ENCODE results near the gene ABHD6. TPM values are rescaled to one million over a fixed set of nuclear protein-coding genes. Genes with fewer than 3 reads are reported as not detected.

The ABHD6 gene
- total and polyA plus RNA-seq, 2 experiments from 2014 or later: 24.6 to 25.1 TPM

DNA sequence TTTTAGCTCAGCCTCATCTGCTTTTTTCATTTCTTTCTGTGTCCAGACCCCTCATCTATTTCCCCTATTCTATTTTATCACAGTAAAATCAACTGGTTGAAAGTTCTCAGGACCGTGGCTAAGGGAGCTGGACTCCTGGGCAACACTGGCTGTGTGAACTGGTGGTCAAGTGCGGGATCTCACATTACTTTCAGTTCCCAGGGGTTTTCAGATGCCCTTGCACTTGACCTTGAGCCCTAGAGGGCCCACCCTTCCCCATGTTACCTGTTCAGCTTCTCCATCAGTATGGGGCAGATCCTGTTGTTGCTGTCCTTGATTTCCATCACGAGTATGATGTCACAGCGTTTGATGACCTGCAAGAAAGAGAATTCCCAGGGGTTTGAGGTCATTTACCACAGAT is 29.6 kb upstream of the ABHD6 start:
- no peaks in the 10 kb centered on the region for H4K20me1 ChIP-seq (ENCODE audit: insufficient read depth, poor library complexity, severe bottlenecking)
- TF ChIP-seq, protein P1, sequence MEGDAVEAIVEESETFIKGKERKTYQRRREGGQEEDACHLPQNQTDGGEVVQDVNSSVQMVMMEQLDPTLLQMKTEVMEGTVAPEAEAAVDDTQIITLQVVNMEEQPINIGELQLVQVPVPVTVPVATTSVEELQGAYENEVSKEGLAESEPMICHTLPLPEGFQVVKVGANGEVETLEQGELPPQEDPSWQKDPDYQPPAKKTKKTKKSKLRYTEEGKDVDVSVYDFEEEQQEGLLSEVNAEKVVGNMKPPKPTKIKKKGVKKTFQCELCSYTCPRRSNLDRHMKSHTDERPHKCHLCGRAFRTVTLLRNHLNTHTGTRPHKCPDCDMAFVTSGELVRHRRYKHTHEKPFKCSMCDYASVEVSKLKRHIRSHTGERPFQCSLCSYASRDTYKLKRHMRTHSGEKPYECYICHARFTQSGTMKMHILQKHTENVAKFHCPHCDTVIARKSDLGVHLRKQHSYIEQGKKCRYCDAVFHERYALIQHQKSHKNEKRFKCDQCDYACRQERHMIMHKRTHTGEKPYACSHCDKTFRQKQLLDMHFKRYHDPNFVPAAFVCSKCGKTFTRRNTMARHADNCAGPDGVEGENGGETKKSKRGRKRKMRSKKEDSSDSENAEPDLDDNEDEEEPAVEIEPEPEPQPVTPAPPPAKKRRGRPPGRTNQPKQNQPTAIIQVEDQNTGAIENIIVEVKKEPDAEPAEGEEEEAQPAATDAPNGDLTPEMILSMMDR (IDR thresholded peaks at IDR 0.05; ENCODE audit: poor library complexity): no peak
- TF ChIP-seq EZH2phosphoT487 (IDR thresholded peaks at IDR 0.05; ENCODE audit: low read depth, severe bottlenecking, unreplicated experiment): no peak
- no peak for TF ChIP-seq EZH2 (IDR thresholded peaks at IDR 0.05; ENCODE audit: borderline replicate concordance)
- H3K27ac ChIP-seq: no peak overlapping the region
- H3K4me1 ChIP-seq (ENCODE audit: insufficient read depth): peaks cover 7% of the 10 kb centered on the region
- no peak overlapping the region for H3K4me3 ChIP-seq
- WGBS (ENCODE audit: low lambda C conversion rate, missing lambda C conversion rate): 93% methylated on average over 4 of the region's 4 CpGs
- no peak overlapping the region for H3K4me2 ChIP-seq
- no peaks in the 10 kb centered on the region for H3K79me2 ChIP-seq
- no peaks in the 10 kb centered on the region for H3K9me2 ChIP-seq (replicated peaks; ENCODE audit: insufficient read depth)
- no peaks in the 10 kb centered on the region for H3K36me3 ChIP-seq (replicated peaks; ENCODE audit: insufficient read depth, low read depth)
- no peak for DNase-seq (ENCODE audit: low spot score)
- H3K27me3 ChIP-seq: no peaks in the 10 kb centered on the region
- H2AFZ ChIP-seq: no peak overlapping the region
- H3K9me3 ChIP-seq (ENCODE audit: low read depth): no peaks in the 10 kb centered on the region

DNA sequence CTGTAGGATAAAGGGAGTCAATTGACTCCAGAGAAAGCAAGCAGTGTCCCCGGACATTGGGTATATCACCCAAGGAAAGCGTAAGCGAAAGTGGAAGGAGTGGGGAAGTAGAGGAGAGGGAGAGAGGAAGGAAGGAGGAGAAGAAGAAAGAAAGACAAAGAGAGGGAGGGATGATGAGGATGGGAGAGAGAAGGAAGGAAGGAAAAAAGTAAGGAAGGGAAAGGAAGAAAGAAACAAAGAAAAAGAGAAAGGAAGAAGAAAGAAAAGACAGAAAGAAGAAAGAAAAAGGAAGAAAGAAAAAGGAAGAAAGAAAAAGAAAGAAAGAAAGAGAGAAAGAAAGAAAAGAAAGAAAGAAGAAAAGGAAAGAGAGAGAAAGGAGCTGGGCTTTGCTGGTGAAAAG is 27.7 kb upstream of the ABHD6 start:
- Histone ChIP-seq H3K4me3 (no peak overlapping the region), H3K27ac (no peak overlapping the region), H2AFZ (no peak overlapping the region), H4K20me1 (ENCODE audit: insufficient read depth, poor library complexity, severe bottlenecking) (no peaks in the 10 kb centered on the region), H3K4me2 (no peak overlapping the region), H3K36me3 (replicated peaks; ENCODE audit: insufficient read depth, low read depth) (no peaks in the 10 kb centered on the region), H3K79me2 (no peaks in the 10 kb centered on the region), H3K27me3 (no peaks in the 10 kb centered on the region), H3K4me1 (ENCODE audit: insufficient read depth) (peaks cover 7% of the 10 kb centered on the region), H3K9me2 (replicated peaks; ENCODE audit: insufficient read depth) (no peaks in the 10 kb centered on the region), H3K9me3 (ENCODE audit: low read depth) (no peaks in the 10 kb centered on the region)
- TF ChIP-seq, protein P1 (IDR thresholded peaks at IDR 0.05; ENCODE audit: poor library complexity): no peak
- TF ChIP-seq EZH2 (IDR thresholded peaks at IDR 0.05; ENCODE audit: borderline replicate concordance) (no peak), EZH2phosphoT487 (IDR thresholded peaks at IDR 0.05; ENCODE audit: low read depth, severe bottlenecking, unreplicated experiment) (no peak)
- no peak for DNase-seq (ENCODE audit: low spot score)
- WGBS (ENCODE audit: low lambda C conversion rate, missing lambda C conversion rate): 97% methylated on average over 3 of the region's 3 CpGs

DNA sequence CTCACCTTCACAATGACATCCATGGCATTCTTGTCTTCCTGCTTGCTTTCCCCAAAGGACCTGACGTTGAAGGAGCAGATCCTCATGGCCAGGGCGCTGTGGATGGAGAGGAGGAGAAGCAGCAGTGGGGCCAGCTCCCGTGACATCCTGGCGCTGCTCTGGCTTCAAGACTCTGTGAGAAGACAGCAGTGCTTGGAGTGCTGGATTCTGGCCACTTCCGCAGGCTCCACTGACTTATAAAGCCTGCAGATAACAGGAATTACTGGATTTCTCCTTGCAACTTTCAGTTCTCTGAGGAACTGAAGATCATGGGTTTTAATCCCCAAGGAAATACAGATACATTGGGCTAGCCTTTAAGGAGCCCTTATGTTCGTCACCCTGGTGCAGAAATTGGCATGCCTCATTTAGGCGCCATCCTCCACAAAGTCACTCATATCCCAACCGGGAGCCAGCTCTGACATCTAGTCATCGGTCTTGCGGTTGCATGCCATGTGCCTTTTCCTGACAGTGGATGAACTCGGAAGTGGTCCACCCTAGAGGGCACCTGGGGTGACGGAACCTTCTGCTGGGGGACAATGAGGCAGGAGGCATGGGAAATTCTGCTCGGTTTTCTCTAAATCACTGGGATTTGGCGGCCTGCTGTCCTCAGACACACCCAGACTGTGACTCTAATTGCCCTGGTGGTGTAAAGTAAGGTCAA is 26.7 kb upstream of the ABHD6 start, which contains the start of gene DNASE1L3:
DNASE1L3 (minus strand) TSS at position 212 of the 700 bp plus-strand sequence; CDS start at position 146, 66 bp downstream.
- 81% methylated on average over 14 of the region's 14 CpGs for WGBS (ENCODE audit: low lambda C conversion rate, missing lambda C conversion rate)
- Histone ChIP-seq H3K9me3 (ENCODE audit: low read depth) (no peaks in the 10 kb centered on the region), H3K36me3 (replicated peaks; ENCODE audit: insufficient read depth, low read depth) (no peaks in the 10 kb centered on the region), H4K20me1 (ENCODE audit: insufficient read depth, poor library complexity, severe bottlenecking) (no peaks in the 10 kb centered on the region), H3K9me2 (replicated peaks; ENCODE audit: insufficient read depth) (no peaks in the 10 kb centered on the region), H3K4me3 (no peak within 1 kb of the TSS), H2AFZ (no peak within 1 kb of the TSS), H3K4me1 (ENCODE audit: insufficient read depth) (peaks cover 7% of the 10 kb centered on the region), H3K27ac (no peak within 1 kb of the TSS), H3K4me2 (no peak within 1 kb of the TSS), H3K27me3 (no peaks in the 10 kb centered on the region), H3K79me2 (no peaks in the 10 kb centered on the region)
- no peak for TF ChIP-seq EZH2phosphoT487 (IDR thresholded peaks at IDR 0.05; ENCODE audit: low read depth, severe bottlenecking, unreplicated experiment)
- TF ChIP-seq, protein P1 (IDR thresholded peaks at IDR 0.05; ENCODE audit: poor library complexity): no peak
- TF ChIP-seq EZH2 (IDR thresholded peaks at IDR 0.05; ENCODE audit: borderline replicate concordance): no peak
- DNase-seq (ENCODE audit: low spot score): no peak
